Peyer's patch (tissue), 4 donors: Measurements from ENCODE around the gene CHST5.

Source experiments
- POLR2A ChIP-seq, 2 donors: fragments of 450-650 bp; IDR thresholded peaks; one replicate each; pipeline ENCODE4 v1.5.1; 2017; ENCODE audit warnings: antibody characterized with exemption in 2 of 2, mild to moderate bottlenecking in 2 of 2, moderate library complexity in 2 of 2
- TF ChIP-seq, protein P1 (sequence below), 6 experiments: fragments of 450-650 bp in 4 of 6; fragments of 200-600 bp in 2 of 6; sonication (generic) in 1 of 6; IDR thresholded peaks; one replicate each; pipeline ENCODE4 v1.5.1; 2017 to 2019; ENCODE audit warnings: antibody characterized with exemption in 6 of 6, mild to moderate bottlenecking in 3 of 6, moderate library complexity in 1 of 6

DNA sequence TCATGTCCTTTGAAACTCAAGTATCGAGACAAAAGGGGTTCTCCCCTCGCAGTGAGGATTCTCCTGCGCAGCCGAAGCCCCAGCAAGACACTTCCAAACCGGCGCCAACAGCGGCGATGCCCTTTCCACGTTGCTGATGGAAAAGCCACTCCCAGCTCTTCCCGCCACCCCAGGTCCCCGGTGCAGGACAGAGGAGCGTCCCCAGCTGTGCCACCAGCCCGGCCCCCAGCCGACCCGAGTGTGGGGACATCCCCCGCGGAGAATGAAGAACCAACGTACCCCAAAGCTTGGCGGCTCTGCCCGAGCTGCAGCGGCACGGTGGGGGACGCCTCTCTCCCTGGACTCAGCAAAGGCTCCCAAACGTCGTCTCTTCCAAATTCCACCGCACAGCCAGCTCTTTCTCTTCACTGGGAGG, 41.2 kb downstream of the CHST5 start:
- no peak for TF ChIP-seq POLR2A (IDR thresholded peaks at IDR 0.05)
- TF ChIP-seq, protein P1, sequence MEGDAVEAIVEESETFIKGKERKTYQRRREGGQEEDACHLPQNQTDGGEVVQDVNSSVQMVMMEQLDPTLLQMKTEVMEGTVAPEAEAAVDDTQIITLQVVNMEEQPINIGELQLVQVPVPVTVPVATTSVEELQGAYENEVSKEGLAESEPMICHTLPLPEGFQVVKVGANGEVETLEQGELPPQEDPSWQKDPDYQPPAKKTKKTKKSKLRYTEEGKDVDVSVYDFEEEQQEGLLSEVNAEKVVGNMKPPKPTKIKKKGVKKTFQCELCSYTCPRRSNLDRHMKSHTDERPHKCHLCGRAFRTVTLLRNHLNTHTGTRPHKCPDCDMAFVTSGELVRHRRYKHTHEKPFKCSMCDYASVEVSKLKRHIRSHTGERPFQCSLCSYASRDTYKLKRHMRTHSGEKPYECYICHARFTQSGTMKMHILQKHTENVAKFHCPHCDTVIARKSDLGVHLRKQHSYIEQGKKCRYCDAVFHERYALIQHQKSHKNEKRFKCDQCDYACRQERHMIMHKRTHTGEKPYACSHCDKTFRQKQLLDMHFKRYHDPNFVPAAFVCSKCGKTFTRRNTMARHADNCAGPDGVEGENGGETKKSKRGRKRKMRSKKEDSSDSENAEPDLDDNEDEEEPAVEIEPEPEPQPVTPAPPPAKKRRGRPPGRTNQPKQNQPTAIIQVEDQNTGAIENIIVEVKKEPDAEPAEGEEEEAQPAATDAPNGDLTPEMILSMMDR (IDR thresholded peaks at IDR 0.05) = no peak
